Hepatocyte (in vitro differentiated cells): Measurements from ENCODE around the gene CCR7.

Source experiments
- CTCF ChIP-seq: fragments of 200-600 bp; sonication (generic); IDR thresholded peaks from 2 replicates; pipeline ENCODE4 v1.5.1; 2016; ENCODE audit warnings: antibody characterized with exemption, mild to moderate bottlenecking; ENCODE audit not compliant: poor library complexity
- EZH2 ChIP-seq: fragments of 200-600 bp; sonication (generic); IDR thresholded peaks from 2 replicates; pipeline ENCODE4 v1.6.1; 2016; ENCODE audit warnings: antibody characterized with exemption, mild to moderate bottlenecking, borderline replicate concordance
- EZH2phosphoT487 ChIP-seq: fragments of 200-600 bp; sonication (generic); IDR thresholded peaks from one replicate; pipeline ENCODE4 v1.6.1; 2018; ENCODE audit warnings: antibody characterized with exemption, mild to moderate bottlenecking, low read depth, moderate library complexity; ENCODE audit not compliant: unreplicated experiment, severe bottlenecking

- TF ChIP-seq CTCF (no peak), EZH2 (no peak), EZH2phosphoT487 (no peak)
Observed at GRCh38 chr17:40590742-40591141, 25.5 kb upstream of the CCR7 start.
